Stimulated activated CD4-positive, alpha-beta T cell treated with anti-CD3 and anti-CD28 coated beads, Interleukin-1b, Interleukin-23, amount 100 ng/mL, for 48 hours (primary cell): Measurements from ENCODE around the gene TNFAIP1.
"Not testable (repeated sequence)": the region's sequence is repeated elsewhere in the genome, so short reads cannot be mapped to it uniquely, and the experiment has no call there.

ENCODE experiments used
- DNase-seq: peaks from one replicate; pipeline ENCODE4 v3.0.0-alpha.2; 2020

Gene TNFAIP1

DNA sequence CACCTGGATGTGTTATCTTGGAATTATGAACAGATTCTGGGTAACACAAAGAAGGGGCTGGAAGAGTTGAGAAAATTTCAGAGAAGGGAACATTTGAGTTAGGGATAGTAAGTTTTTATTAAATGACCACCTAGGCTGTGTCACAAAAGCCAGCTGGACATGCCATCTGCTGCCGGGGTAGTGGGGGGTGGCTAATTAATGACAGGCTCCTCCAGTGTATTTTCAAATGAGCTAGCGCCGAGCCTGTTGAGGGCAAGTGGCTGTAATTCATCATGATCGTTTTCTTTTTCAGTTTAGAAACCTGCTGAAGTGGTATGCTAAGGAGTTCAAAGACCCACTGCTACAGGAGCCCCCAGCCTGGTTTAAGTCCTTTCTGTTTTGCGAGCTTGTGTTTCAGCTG is 10.3 kb upstream of the TNFAIP1 start:
- no peak for DNase-seq

DNA sequence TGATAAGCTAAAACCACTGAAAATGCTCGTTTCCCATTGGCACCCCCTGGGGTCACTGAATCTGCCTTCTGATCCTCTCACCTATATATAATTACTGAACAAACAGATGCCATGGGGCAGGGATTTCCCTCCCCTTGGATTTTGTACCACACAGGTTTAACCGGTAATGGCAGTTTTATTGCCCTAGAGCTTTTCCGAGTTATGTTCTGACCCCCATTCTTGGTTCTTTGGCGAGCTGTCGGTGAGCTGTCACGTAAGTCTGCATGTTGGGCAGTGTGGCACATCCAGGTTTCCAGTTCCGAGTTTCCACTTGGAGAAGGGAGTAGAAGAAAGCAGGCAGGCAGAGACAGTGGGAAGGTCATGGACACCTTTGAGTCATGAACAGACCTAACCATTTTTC is 9.4 kb upstream of the TNFAIP1 start:
- no peak for DNase-seq

DNA sequence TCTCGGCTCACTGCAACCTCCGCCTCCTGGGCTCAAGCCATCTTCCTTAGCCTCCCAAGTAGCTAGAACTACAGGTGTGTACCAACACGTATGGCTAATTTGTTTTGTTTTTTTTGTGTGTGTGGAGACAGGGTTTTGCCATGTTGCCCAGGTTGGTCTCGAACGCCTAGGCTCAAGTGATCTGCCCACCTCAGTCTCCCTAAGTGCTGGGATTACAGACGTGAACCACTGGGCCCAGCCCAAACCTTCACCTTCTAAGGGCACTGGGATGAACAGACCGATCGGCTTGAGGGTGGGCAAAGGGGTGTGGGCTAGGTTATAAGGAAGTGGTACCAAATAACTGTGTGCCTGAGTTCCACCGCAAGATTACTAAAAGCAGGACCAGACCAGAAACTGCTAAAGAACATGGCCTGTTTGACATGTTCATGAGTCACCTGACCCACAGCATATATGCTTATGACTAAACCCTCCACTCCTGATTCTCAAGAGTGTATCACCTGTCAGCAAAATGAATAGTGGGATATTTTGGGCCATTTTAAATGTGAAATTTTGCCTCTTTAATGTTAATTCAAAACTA is 8.4 kb upstream of the TNFAIP1 start:
- DNase-seq: peak; percentile 27

DNA sequence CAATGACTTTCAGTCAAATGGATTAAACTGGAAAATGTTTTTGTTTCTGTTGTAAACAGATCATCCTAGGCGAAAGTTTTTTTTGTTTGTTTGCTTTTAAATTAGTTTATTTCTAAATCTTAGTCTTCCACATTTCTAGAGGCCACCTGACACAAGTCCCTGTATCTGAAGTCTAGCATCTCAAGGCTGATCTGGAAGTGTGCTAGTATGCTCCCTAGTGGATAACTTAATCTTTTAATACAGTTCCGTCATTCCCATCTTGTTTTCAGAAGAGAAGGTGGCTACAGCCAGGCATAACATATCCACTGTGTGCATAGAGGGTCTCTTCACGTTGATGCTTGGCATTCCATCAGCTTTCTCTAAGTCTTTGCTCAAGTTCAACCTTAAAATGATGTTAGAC is 7.9 kb upstream of the TNFAIP1 start:
- no peak for DNase-seq

DNA sequence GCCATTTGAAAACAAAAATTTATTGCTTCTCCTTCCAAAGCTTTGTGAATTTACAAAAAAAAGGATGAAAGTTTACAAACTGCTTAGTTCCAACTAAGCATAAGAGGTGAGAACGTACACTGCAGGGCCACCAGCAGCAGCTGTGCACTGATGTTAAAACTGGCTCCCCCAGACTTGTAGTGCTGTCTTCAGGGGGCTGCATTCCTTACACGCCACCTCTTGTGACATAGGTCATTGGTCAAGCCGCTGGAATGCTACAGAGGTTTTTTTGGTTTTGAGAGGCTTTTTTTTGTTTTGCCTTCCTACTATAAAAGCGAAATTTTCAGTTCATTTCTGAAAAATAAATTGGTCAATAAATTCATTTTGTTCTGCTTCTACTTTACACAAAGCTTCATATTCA is 7.2 kb upstream of the TNFAIP1 start:
- no peak for DNase-seq

GRCh38 chr17:28330671-28331070 is 4.9 kb upstream of the TNFAIP1 start:
- no peak for DNase-seq

- DNase-seq: no peak
Observed at GRCh38 chr17:28331891-28332420, 3.6 kb upstream of the TNFAIP1 start.

DNA sequence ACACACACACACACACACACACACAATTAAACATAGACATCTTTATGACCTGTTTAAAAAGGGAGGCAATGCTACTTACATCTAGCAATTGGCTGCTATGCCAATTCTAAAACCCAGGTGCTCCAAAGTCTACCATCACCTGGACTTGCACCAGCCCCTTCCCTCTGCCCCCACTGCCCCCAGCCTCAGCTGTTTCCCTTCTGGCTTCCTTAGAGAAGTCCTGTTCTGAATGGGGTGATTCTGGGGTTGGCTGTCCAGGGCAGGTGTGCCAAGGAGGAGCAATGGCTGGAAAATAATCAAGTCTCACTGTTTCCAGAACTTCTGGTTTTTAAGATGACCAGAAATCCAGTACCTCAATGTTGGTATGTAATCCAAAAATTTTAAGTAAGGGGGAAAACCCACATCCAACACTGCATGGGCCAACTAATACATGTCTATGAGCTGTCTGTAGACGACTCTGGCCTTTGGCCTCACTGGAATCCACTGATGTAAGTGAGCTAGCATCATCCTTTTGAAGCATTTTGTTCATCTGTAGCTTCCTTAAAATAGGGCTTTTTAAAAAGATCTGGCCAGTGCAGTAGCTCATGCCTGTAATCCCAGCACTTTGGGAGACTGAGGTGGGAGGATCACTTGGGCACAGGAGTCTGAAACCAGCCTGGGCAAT is 2.3 kb upstream of the TNFAIP1 start:
- DNase-seq: no peak

DNA sequence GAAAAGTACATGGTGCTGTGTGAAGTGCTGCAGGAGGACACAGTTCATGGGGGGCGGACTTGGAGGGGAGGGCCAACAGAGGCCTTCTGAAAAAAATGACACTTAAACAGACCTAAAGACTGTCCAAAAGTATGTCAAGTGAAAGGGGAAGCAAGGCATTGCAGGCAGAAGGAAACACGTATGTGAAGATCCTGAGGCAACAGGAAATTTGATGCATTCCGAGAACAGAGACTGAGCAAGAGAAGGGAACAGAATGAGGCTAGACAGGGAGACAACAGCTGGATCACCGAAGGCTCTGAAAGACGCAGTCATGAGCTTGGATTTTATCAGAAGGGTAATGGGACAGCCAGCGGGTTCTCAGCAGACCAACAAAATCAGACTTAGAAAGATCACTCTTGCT is 1.4 kb upstream of the TNFAIP1 start:
- DNase-seq: no peak

GRCh38 chr17:28334666-28335200 is 828 bp upstream of the TNFAIP1 start:
- no peak for DNase-seq

DNA sequence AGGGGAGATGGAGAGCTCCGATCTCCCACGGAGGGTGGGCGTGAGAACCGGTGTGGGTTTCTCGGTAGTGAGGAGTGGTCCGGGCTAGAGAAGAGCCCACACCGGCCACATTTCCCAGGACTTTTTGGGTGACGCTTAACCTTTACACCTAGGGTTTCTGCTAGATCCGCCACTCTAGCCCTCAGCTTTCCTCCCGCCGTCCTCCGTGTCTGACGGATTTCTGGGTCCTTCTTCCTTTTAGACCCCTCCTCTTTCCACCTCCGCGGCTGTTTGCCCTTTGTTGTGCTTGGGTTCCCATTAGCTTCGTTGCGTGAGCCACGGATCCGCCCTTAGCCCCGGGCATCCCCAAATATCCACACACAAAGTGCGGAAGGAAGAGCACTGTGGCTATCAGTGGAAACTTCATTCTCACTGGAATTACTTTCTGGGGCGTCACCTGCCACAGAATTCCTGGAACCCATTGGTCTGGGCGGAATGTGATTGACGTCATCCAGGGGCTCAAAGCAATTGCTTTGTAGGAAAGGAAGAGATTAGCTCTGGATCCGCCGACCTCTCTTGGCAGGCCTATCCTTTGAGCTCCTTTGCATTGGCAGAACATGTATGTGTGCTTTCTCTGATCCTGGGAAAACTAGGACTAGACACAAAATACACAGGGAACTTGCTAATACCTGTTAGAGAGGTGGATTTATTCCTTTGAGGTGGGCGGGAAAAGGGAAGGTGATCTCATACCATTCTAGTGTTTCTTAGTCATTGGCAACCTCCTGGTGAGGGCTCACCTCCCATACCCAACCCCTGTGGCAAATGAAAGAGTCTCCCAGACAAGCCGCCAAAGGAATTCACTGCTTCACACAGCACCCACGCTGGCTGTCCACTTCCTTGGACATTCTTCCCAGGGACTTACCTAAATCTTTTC is 654 bp downstream of the TNFAIP1 start:
- peak; percentile 20 for DNase-seq

GRCh38 chr17:28338056-28338768 is 2.7 kb downstream of the TNFAIP1 start:
- DNase-seq: no peak

GRCh38 chr17:28338769-28339212 is 3.2 kb downstream of the TNFAIP1 start:
- not testable (repeated sequence) for DNase-seq

GRCh38 chr17:28339431-28339830 is 3.9 kb downstream of the TNFAIP1 start:
- no peak for DNase-seq

GRCh38 chr17:28340374-28340773 is 4.8 kb downstream of the TNFAIP1 start:
- DNase-seq: no peak

DNA sequence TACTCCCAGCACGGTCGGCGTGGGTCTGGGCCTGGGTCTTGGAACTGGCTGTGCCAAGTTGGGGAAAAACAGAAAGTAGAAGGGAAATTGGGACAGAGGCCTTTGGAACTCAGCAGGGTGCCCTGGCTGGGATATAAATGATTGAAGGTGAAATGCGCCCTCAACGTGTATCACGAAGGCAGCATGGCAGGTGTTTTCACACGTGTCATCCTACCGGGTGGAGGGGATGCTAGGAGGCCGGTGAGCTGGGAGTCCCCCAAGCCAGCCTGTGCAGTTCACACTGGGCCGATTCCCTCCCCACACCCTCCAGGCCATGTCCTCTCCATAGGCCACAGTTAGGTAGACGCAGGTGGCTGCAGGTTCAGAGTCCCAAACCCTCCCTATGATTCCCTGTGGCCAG is 6.0 kb downstream of the TNFAIP1 start:
- no peak for DNase-seq

DNA sequence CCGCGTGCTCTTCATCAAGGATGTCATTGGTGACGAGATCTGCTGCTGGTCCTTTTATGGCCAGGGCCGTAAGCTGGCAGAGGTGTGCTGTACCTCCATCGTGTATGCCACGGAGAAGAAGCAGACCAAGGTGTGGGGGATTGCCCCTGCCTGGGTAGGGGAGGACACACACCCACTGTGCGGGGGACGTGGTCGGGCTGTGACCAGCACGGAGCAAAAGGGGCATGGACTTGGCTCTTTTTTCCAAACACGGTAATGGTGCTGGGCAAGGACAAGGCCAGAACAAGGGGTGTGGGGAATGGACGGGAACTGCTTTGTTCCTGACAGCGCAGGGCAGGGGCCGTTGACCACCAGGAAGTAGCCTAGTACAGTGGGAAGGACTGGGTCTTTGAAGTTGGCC is 6.8 kb downstream of the TNFAIP1 start:
- no peak for DNase-seq

GRCh38 chr17:28343491-28343932 is 8.0 kb downstream of the TNFAIP1 start:
- no peak for DNase-seq

GRCh38 chr17:28344011-28344410 is 8.4 kb downstream of the TNFAIP1 start:
- DNase-seq: no peak

GRCh38 chr17:28344435-28344901 is 8.9 kb downstream of the TNFAIP1 start:
- no peak for DNase-seq

DNA sequence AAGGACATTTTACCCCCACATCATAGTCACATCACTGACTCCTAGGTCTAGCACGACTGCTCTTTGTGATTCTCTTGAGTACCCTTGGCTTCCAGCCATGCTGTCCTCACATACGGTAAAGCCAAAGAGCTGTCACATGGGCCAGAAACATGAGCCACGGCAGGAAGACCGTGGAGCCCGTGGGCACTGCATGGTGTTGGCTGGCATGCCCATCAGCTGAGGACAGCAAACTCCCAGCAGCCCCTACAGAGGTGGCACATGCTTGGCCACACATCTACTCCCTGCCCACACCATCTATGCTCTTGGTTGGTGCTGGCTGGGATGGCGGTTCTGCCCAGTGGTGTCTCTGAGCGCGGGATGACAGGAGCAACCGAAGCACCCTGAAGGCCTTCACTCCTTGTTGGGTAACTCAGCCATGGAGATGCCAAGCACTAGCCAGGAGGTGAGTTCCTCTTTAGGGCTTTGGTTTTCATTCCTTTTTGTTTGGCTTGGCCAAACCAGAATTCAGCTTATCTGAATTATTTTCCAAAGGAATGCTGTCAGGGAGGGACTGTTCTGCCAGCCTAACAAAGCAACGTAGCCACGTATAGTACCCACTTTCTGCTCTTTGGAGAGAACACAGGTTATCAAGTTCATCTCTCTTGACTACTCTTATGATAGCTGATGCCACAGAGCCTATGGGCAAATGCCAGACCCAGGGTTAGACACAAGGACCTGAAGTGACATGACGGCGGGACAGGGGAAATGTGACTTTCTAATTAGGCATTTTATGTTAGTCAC is 10.0 kb downstream of the TNFAIP1 start:
- no peak for DNase-seq

DNA sequence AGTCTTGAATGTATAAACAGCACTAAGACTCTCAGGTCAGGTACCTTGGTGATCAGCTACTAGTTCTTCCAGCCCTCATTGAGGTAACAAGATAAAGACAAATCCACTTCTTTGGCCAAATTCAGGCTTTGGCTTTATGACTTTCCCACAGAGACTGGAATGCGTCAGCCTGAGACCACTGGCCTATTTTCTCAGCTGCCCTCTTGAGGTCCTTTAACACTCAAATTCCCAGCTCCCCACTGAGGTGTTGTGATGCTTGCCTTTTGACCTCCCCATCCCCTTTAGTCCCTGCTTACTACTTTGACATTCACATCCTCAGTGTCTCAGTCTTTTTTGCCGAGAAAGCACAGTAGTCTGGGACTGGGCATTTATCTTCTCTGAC is 10.6 kb downstream of the TNFAIP1 start:
- no peak for DNase-seq
